T-cell (primary cell): ENCODE measurements around the gene EEFSEC. TPM values are rescaled to one million over a fixed set of nuclear protein-coding genes. Genes with fewer than 3 reads are reported as not detected.
A peak's percentile ranks its signal among the peaks of the same experiment; 100 is the strongest.

Experiments
- ATAC-seq, 4 experiments: fragments of 200-7000 bp in 3 of 4; fragments of 150-1000 bp in 1 of 4; cut with Tn5 transposase; replicated peaks in 1 of 4; 1 replicate in 3 of 4; 2 replicates in 1 of 4; pipeline ENCODE4 v1.10.0; 2021; ENCODE audit warnings: moderate library complexity in 3 of 4, mild to moderate bottlenecking in 2 of 4, moderate number of reproducible peaks in 1 of 4
- CTCF ChIA-PET, 2 donors: fragments of 300-600 bp; sonication (Branson Sonifier 250); formaldehyde crosslinking; loops; one replicate each; lab custom pipeline; 2022; ENCODE audit warnings: antibody characterized with exemption in 2 of 2; lab: Charles Lee
- POLR2A ChIA-PET, 2 donors: fragments of 300-600 bp; sonication (Branson Sonifier 250); formaldehyde crosslinking; loops; one replicate each; lab custom pipeline; 2022; ENCODE audit warnings: antibody characterized with exemption in 2 of 2; lab: Charles Lee
- DNase-seq, 35 experiments: peaks; one replicate each; pipeline versions ENCODE4 v3.0.0 to v3.0.0-alpha.2; 2013 to 2023
- H3K27ac ChIP-seq: one replicate; pipeline ENCODE4 v1.5.1; 2013; ENCODE audit warnings: low read length
- H3K27me3 ChIP-seq, 2 experiments: replicated peaks in 1 of 2; 1 replicate in 1 of 2; 2 replicates in 1 of 2; pipeline versions ENCODE4 v1.6.1 to v1.7.0; 2013; ENCODE audit warnings: low read length in 1 of 2, mixed read lengths in 1 of 2; ENCODE audit not compliant: control insufficient read depth in 2 of 2, insufficient read depth in 2 of 2; ENCODE audit errors: extremely low read depth in 1 of 2
- H3K36me3 ChIP-seq, 2 donors: 1 replicate in 1 of 2; 2 replicates in 1 of 2; pipeline versions ENCODE4 v1.6.1 to v1.7.0; 2013; ENCODE audit warnings: low read length in 1 of 2; ENCODE audit not compliant: control insufficient read depth in 2 of 2, insufficient read depth in 1 of 2; ENCODE audit errors: extremely low read depth in 1 of 2
- H3K4me1 ChIP-seq, 2 experiments: 1 replicate in 1 of 2; 2 replicates in 1 of 2; pipeline versions ENCODE4 v1.6.1 to v1.7.0; 2013; ENCODE audit warnings: low read length in 2 of 2, mixed read lengths in 1 of 2; ENCODE audit not compliant: insufficient read depth in 2 of 2, control insufficient read depth in 1 of 2; ENCODE audit errors: extremely low read depth in 1 of 2
- H3K4me3 ChIP-seq, 2 donors: 1 replicate in 1 of 2; 2 replicates in 1 of 2; pipeline versions ENCODE4 v1.5.1 to v1.7.0; 2013; ENCODE audit warnings: mild to moderate bottlenecking in 2 of 2, low read length in 1 of 2, moderate library complexity in 1 of 2; ENCODE audit not compliant: control insufficient read depth in 1 of 2; ENCODE audit errors: extremely low read depth in 1 of 2
- H3K9me3 ChIP-seq: 2 replicates; pipeline ENCODE4 v1.7.0; 2013
- H3K27ac Mint-ChIP-seq, 2 donors: one replicate each; pipeline ENCODE4 v1.8.0; 2020 to 2021; ENCODE audit warnings: mild to moderate bottlenecking in 2 of 2, mixed read lengths in 2 of 2
- H3K27me3 Mint-ChIP-seq, 2 donors: one replicate each; pipeline ENCODE4 v1.8.0; 2021 to 2022; ENCODE audit warnings: mixed read lengths in 2 of 2
- H3K36me3 Mint-ChIP-seq: one replicate; pipeline ENCODE4 v1.8.0; 2021; ENCODE audit warnings: mixed read lengths
- H3K4me1 Mint-ChIP-seq, 3 donors: one replicate each; pipeline ENCODE4 v1.8.0; 2020 to 2022; ENCODE audit warnings: mixed read lengths in 3 of 3, mild to moderate bottlenecking in 1 of 3
- H3K4me3 Mint-ChIP-seq, 3 donors: one replicate each; pipeline ENCODE4 v1.8.0; 2020 to 2022; ENCODE audit warnings: mild to moderate bottlenecking in 3 of 3, mixed read lengths in 3 of 3, moderate library complexity in 3 of 3
- H3K9me3 Mint-ChIP-seq, 3 donors: one replicate each; pipeline ENCODE4 v1.8.0; 2020 to 2022; ENCODE audit warnings: mixed read lengths in 3 of 3
- WGBS: methylation state at CpG from one replicate; pipeline ENCODE4 v1.1.5; 2013; ENCODE audit warnings: missing lambda C conversion rate; ENCODE audit not compliant: insufficient coverage; 5-methylcytosine and 5-hydroxymethylcytosine counted together
- total RNA-seq, 35 experiments: library from RNA in 6 of 35; stranded (reverse) in 6 of 35; fragments of 120-200 nt in 1 of 35; gene quantifications; one replicate each; pipeline versions ENCODE4 v1.2.1 to v1.2.4 and lab custom pipeline; 2013 to 2026

Gene EEFSEC
- total RNA-seq, 5 donors from 2014 or later (not counting 1 experiment from before 2014, with no cell fraction given) = 15.9 to 21.1 (median 19.1) TPM

DNA sequence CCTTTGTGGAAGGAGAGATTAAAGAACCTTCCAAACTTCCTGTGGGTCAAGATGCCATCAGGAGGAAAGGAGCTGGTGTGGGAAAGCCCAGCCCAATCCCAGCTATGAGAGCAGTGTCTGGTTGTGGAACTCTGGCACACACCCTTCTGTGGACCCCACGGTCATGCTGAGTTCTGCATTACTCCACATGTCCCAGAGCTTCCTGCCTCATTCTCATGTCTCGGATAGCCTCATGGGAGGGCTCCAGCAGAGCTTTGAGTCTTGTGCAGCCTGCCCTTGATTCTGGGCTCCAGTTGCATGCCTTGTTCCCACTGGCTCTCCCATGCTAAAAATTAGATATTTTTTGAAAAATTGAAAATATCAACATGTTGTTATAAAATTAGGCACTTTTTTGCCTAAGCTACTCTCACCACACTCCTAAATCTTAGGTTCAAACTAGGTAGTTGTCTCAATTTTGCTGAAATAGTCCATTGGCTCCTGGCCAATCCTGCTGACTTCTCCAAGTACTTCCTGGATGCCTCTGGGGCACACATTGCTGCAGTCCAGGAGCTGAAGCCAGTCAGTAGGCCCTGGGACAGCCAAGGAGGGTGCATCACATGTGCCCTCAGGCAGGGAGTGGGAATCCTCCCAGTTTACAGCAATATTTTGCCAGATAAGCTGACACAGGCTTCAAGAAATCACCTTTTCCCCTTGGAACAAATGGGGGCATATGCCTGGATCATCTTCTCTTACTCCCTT, 144.3 kb downstream of the EEFSEC start:
- peak overlapping the region; percentile 61 to 98 for H3K27ac Mint-ChIP-seq
- ATAC-seq (no peak), DNase-seq (peak in 1 of 35 experiments; percentile 4)
- H3K9me3 ChIP-seq = no peaks in the 10 kb centered on the region
- H3K9me3 Mint-ChIP-seq = peaks cover 0 to 8% (median 5%) of the 10 kb centered on the region in 3 donors
- ChIA-PET CTCF (interaction anchor here in 1 of 2 donors (1.1 kb wide), 1 partner anchor 71 kb away, joined by 3 read pairs; no protein-coding TSS in a partner anchor), POLR2A (interaction anchor here in 1 of 2 donors (0.6 kb wide), 1 partner anchor 187 kb away, joined by 3 read pairs; no protein-coding TSS in a partner anchor)
- no peaks in the 10 kb centered on the region for H3K36me3 ChIP-seq
- H3K4me1 Mint-ChIP-seq = peaks cover 62 to 74% (median 69%) of the 10 kb centered on the region in 3 donors
- H3K27me3 ChIP-seq = no peaks in the 10 kb centered on the region
- H3K27me3 Mint-ChIP-seq = no peaks in the 10 kb centered on the region
- H3K4me3 ChIP-seq = no peak overlapping the region
- no CpG with 5 or more reads among the region's 2 CpGs for WGBS
- H3K27ac ChIP-seq = no peak overlapping the region
- H3K36me3 Mint-ChIP-seq = peaks cover 20% of the 10 kb centered on the region
- peak overlapping the region in 1 of 3 donors; percentile 72 for H3K4me3 Mint-ChIP-seq
- peaks cover 28 to 54% of the 10 kb centered on the region in 2 experiments for H3K4me1 ChIP-seq

GRCh38 chr3:128301186-128302023, 148.1 kb downstream of the EEFSEC start:
- Mint-ChIP-seq H3K9me3 (peaks cover 0 to 5% (median 4%) of the 10 kb centered on the region in 3 donors), H3K36me3 (peaks cover 35% of the 10 kb centered on the region), H3K4me1 (peaks cover 28 to 41% (median 33%) of the 10 kb centered on the region in 3 donors), H3K4me3 (no peak overlapping the region), H3K27me3 (no peaks in the 10 kb centered on the region), H3K27ac (peak overlapping the region in 1 of 2 donors; percentile 39)
- Histone ChIP-seq H3K27ac (no peak overlapping the region), H3K9me3 (no peaks in the 10 kb centered on the region), H3K27me3 (no peaks in the 10 kb centered on the region), H3K36me3 (peaks cover 0 to 2% of the 10 kb centered on the region in 2 donors), H3K4me1 (peaks cover 2 to 22% of the 10 kb centered on the region in 2 experiments), H3K4me3 (no peak overlapping the region)
- ChIA-PET CTCF (interaction anchor here in 1 of 2 donors (0.6 kb wide), 1 partner anchor 210 kb away, joined by 3 read pairs; no protein-coding TSS in a partner anchor), POLR2A (interaction anchor here in 1 of 2 donors (0.6 kb wide), 1 partner anchor 147 kb away, joined by 6 read pairs; no protein-coding TSS in a partner anchor)
- DNase-seq (no peak), ATAC-seq (no peak)
- WGBS = 94% methylated on average over 7 of the region's 8 CpGs

DNA sequence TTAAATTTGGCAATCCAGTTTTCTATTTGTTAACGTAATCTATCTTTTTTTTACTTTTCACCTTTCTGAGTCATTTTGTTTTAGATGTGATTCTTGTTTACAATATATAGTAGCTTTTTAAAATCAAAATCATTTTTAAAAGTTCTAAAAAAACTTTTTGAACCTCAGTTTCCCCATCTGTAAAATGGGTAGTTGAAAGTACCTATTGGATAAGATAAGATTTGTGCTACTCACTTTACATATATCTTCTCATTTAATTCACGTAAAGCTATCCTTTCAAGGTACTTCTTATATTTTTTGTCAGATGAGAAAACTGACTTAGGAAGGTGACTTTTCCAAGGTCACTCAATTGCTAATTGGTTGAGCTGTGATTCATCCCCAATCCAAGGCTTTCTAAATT, 153.2 kb downstream of the EEFSEC start:
- DNase-seq (no peak), ATAC-seq (no peak)
- no peaks in the 10 kb centered on the region for H3K27me3 Mint-ChIP-seq
- no peaks in the 10 kb centered on the region for H3K9me3 Mint-ChIP-seq
- no peak overlapping the region for H3K4me3 ChIP-seq
- ChIA-PET CTCF (interaction anchor here (0.6 to 3.6 kb wide), 4 partner anchors 15 to 1805 kb away, joined by 3 to 16 read pairs (median 5); no protein-coding TSS in a partner anchor), POLR2A (interaction anchor here in 1 of 2 donors (0.6 kb wide), 1 partner anchor 17 kb away, joined by 3 read pairs; no protein-coding TSS in a partner anchor)
- H3K4me1 ChIP-seq = peaks cover 0 to 13% of the 10 kb centered on the region in 2 experiments
- H3K27me3 ChIP-seq = no peaks in the 10 kb centered on the region
- WGBS = no CpG with 5 or more reads among the region's 2 CpGs
- H3K36me3 ChIP-seq = peaks cover 2 to 3% of the 10 kb centered on the region in 2 donors
- H3K27ac Mint-ChIP-seq = no peak overlapping the region
- H3K36me3 Mint-ChIP-seq = peaks cover 36% of the 10 kb centered on the region
- peaks cover 17 to 48% (median 21%) of the 10 kb centered on the region in 3 donors for H3K4me1 Mint-ChIP-seq
- no peak overlapping the region for H3K27ac ChIP-seq
- H3K4me3 Mint-ChIP-seq = no peak overlapping the region
- no peaks in the 10 kb centered on the region for H3K9me3 ChIP-seq

GRCh38 chr3:128307029-128307633, 153.8 kb downstream of the EEFSEC start:
- H3K27ac Mint-ChIP-seq = peak overlapping the region in 1 of 2 donors; percentile 69

GRCh38 chr3:128307781-128308469, 154.6 kb downstream of the EEFSEC start:
- Mint-ChIP-seq H3K4me3 (no peak overlapping the region), H3K27ac (peak overlapping the region in 1 of 2 donors; percentile 69), H3K27me3 (no peaks in the 10 kb centered on the region), H3K4me1 (peaks cover 16 to 43% (median 20%) of the 10 kb centered on the region in 3 donors), H3K36me3 (peaks cover 35% of the 10 kb centered on the region), H3K9me3 (no peaks in the 10 kb centered on the region)
- no peaks in the 10 kb centered on the region for H3K9me3 ChIP-seq
- DNase-seq = peak in 1 of 35 experiments; percentile 0
- H3K27ac ChIP-seq = no peak overlapping the region
- H3K4me1 ChIP-seq = peaks cover 0 to 10% of the 10 kb centered on the region in 2 experiments
- H3K4me3 ChIP-seq = no peak overlapping the region
- no peaks in the 10 kb centered on the region for H3K27me3 ChIP-seq
- WGBS = 90% methylated on average over 6 of the region's 6 CpGs
- ChIA-PET CTCF (interaction anchor here (0.8 to 3.6 kb wide), 2 partner anchors 14 to 118 kb away, joined by 3 to 16 read pairs; no protein-coding TSS in a partner anchor), POLR2A (no interaction called here)
- H3K36me3 ChIP-seq = peaks cover 2 to 3% of the 10 kb centered on the region in 2 donors
- ATAC-seq = no peak

More at GRCh38 chr3:128307029-128307633, 153.8 kb downstream of the EEFSEC start:
- Histone ChIP-seq H3K27ac (no peak overlapping the region), H3K4me1 (peaks cover 0 to 10% of the 10 kb centered on the region in 2 experiments), H3K36me3 (peaks cover 2 to 3% of the 10 kb centered on the region in 2 donors), H3K27me3 (no peaks in the 10 kb centered on the region), H3K9me3 (no peaks in the 10 kb centered on the region), H3K4me3 (no peak overlapping the region)
- peaks cover 35% of the 10 kb centered on the region for H3K36me3 Mint-ChIP-seq
- peaks cover 12 to 43% (median 20%) of the 10 kb centered on the region in 3 donors for H3K4me1 Mint-ChIP-seq
- ATAC-seq = peak; percentile 27 to 58 (median 55)
- POLR2A ChIA-PET = no interaction called here
- DNase-seq = peak in 2 of 35 experiments; percentile 1 to 40
- no peaks in the 10 kb centered on the region for H3K27me3 Mint-ChIP-seq
- H3K4me3 Mint-ChIP-seq = no peak overlapping the region
- H3K9me3 Mint-ChIP-seq = no peaks in the 10 kb centered on the region
- 100% methylated on average over 2 of the region's 3 CpGs for WGBS
- CTCF ChIA-PET = interaction anchor here (0.6 to 3.6 kb wide), 3 partner anchors 15 to 802 kb away, joined by 3 to 16 read pairs (median 4); no protein-coding TSS in a partner anchor
